Panc1 (cell line): Measurements from ENCODE around the gene CSNK1E.

Experiments
- POLR2AphosphoS5 ChIP-seq: IDR thresholded peaks from 2 replicates; pipeline ENCODE4 v1.6.1; 2012; ENCODE audit warnings: mild to moderate bottlenecking, low read depth, low read length, moderate library complexity
- TCF7L2 ChIP-seq: IDR thresholded peaks from 2 replicates; pipeline ENCODE4 v1.6.1; 2011; ENCODE audit warnings: mild to moderate bottlenecking, low read depth, low read length, inconsistent platforms
- TF ChIP-seq, protein P1 (sequence below): fragments of 450-650 bp; IDR thresholded peaks from 2 replicates; pipeline ENCODE4 v1.5.1; 2017; ENCODE audit warnings: mild to moderate bottlenecking

DNA sequence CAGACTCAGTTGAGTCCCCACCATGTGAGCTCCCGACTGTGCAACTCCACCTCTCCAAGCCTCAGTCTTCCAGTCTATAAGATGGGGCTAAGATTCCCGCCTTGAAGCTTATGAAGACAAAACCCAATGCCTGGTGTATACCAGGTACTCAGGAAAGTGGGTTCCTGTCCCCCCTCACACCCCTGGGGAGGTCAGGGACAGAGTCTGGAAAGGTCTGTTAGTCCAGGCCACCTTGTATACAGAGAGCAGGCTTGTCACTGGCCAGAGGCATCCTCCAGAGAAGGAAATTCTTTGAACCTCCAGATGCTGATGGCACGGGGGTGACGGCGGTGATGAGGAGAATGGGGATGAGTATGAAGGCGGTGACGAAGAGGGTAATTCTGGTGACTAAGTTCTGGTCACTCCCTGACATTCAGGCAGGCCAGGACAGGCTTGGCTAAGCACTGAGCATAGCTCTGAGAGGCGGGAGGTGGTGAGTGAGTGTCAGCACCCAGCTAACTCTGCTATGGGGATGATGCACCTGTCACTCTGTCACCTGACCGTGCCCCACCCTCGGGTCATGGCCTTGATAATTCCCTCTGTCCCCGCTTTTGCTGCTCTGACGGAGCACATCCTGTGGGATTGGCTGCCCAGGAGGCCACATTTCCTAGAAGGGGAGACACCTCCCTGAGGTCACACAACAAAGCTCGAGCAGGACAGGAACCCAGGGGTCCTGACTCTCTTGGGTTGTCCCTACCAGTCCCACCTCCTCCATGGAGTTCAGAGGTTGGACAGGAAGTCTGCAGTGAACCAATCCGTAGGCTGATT is 30.9 kb upstream of the CSNK1E start:
- TF ChIP-seq, protein P1, sequence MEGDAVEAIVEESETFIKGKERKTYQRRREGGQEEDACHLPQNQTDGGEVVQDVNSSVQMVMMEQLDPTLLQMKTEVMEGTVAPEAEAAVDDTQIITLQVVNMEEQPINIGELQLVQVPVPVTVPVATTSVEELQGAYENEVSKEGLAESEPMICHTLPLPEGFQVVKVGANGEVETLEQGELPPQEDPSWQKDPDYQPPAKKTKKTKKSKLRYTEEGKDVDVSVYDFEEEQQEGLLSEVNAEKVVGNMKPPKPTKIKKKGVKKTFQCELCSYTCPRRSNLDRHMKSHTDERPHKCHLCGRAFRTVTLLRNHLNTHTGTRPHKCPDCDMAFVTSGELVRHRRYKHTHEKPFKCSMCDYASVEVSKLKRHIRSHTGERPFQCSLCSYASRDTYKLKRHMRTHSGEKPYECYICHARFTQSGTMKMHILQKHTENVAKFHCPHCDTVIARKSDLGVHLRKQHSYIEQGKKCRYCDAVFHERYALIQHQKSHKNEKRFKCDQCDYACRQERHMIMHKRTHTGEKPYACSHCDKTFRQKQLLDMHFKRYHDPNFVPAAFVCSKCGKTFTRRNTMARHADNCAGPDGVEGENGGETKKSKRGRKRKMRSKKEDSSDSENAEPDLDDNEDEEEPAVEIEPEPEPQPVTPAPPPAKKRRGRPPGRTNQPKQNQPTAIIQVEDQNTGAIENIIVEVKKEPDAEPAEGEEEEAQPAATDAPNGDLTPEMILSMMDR = no peak
- TF ChIP-seq TCF7L2 (no peak), POLR2AphosphoS5 (no peak)
